ENCODE results near the gene MLLT3.

DNA sequence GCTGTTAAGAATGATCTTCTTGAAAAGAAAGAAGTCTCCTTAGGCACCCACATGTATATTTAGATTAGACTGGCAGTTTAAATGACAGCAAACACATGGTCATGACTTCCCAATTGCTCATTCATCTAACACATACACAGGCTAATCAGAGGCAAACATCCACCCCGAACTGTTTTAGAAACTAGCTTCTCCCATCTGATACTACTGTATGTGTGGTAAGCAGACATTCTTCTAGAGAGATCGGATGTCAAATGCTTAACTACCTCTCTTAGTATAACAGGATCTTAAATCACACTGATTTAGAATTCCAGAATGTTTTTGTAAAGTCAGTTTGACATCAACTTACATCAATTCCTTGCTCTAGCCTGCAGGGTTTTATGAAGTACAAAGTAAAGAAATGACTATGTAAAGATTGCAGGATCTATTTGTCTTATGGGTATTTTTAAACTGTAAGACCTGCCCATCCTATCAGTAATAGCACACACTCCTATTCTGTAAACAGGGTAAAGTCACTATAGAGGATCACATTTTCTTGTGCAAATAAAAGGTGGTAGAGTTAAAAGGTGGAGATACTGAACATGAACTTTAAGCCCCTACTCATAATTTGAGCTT, 239.7 kb downstream of the MLLT3 start:
- TF ChIP-seq, protein P1, sequence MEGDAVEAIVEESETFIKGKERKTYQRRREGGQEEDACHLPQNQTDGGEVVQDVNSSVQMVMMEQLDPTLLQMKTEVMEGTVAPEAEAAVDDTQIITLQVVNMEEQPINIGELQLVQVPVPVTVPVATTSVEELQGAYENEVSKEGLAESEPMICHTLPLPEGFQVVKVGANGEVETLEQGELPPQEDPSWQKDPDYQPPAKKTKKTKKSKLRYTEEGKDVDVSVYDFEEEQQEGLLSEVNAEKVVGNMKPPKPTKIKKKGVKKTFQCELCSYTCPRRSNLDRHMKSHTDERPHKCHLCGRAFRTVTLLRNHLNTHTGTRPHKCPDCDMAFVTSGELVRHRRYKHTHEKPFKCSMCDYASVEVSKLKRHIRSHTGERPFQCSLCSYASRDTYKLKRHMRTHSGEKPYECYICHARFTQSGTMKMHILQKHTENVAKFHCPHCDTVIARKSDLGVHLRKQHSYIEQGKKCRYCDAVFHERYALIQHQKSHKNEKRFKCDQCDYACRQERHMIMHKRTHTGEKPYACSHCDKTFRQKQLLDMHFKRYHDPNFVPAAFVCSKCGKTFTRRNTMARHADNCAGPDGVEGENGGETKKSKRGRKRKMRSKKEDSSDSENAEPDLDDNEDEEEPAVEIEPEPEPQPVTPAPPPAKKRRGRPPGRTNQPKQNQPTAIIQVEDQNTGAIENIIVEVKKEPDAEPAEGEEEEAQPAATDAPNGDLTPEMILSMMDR (IDR thresholded peaks at IDR 0.05), result no peak
- no peak for TF ChIP-seq POLR2A (IDR thresholded peaks at IDR 0.05)

Measured in uterus (tissue), 2 donors.